ENCODE measurements around the gene EMD.

GRCh38 chrX:154351183-154352011 is 27.7 kb upstream of the EMD start:
- TF ChIP-seq CTCF (IDR thresholded peaks at IDR 0.05) (no peak), POLR2A (IDR thresholded peaks at IDR 0.05) (no peak)

Measured in thyroid gland (tissue), 4 donors.